GM19463 (cell line): ENCODE results near the gene LONRF2.
"Not testable (repeated sequence)": the region's sequence is repeated elsewhere in the genome, so short reads cannot be mapped to it uniquely, and the experiment has no call there.

ENCODE experiments used
- ATAC-seq: cut with Tn5 transposase; IDR thresholded peaks from one replicate; pipeline ENCODE4 v1.9.1; 2021; ENCODE audit warnings: mild to moderate bottlenecking, moderate library complexity; ENCODE audit not compliant: unreplicated experiment

Gene LONRF2

GRCh38 chr2:100321866-100322820 lies at the start of gene LONRF2:
TSS of gene LONRF2 (minus strand) at chr2:100322501. CDS start at chr2:100322093, 408 bp downstream.
- ATAC-seq, result no peak

GRCh38 chr2:100367163-100367562 lies 44.9 kb upstream of the LONRF2 start:
- ATAC-seq, result no peak

GRCh38 chr2:100365434-100365833 lies 43.1 kb upstream of the LONRF2 start:
- ATAC-seq, result no peak

- not testable (repeated sequence) for ATAC-seq
Observed at GRCh38 chr2:100362269-100362668, 40.0 kb upstream of the LONRF2 start.

GRCh38 chr2:100359576-100359975 lies 37.3 kb upstream of the LONRF2 start:
- ATAC-seq, result no peak

GRCh38 chr2:100358554-100358953 lies 36.3 kb upstream of the LONRF2 start:
- no peak for ATAC-seq

- no peak for ATAC-seq
Observed at GRCh38 chr2:100352521-100352920, 30.2 kb upstream of the LONRF2 start.

- no peak for ATAC-seq
Observed at GRCh38 chr2:100350661-100351185, 28.4 kb upstream of the LONRF2 start.

GRCh38 chr2:100345144-100345543 lies 22.8 kb upstream of the LONRF2 start:
- ATAC-seq, result not testable (repeated sequence)

- ATAC-seq, result no peak
Observed at GRCh38 chr2:100344433-100344832, 22.1 kb upstream of the LONRF2 start.

GRCh38 chr2:100342466-100342865 lies 20.2 kb upstream of the LONRF2 start:
- ATAC-seq, result not testable (repeated sequence)

GRCh38 chr2:100339823-100340222 lies 17.5 kb upstream of the LONRF2 start:
- ATAC-seq, result no peak

- ATAC-seq, result no peak
Observed at GRCh38 chr2:100334929-100335328, 12.6 kb upstream of the LONRF2 start.

- no peak for ATAC-seq
Observed at GRCh38 chr2:100327742-100328141, 5.4 kb upstream of the LONRF2 start.

GRCh38 chr2:100321179-100321865 lies 979 bp downstream of the LONRF2 start:
- no peak for ATAC-seq

- no peak for ATAC-seq
Observed at GRCh38 chr2:100320547-100321178, 1.6 kb downstream of the LONRF2 start.

- no peak for ATAC-seq
Observed at GRCh38 chr2:100317634-100318033, 4.7 kb downstream of the LONRF2 start.

- ATAC-seq, result no peak
Observed at GRCh38 chr2:100309973-100310719, 12.2 kb downstream of the LONRF2 start.

- no peak for ATAC-seq
Observed at GRCh38 chr2:100309311-100309710, 13.0 kb downstream of the LONRF2 start.

GRCh38 chr2:100303744-100304143 lies 18.6 kb downstream of the LONRF2 start:
- no peak for ATAC-seq

GRCh38 chr2:100302585-100302892 lies 19.8 kb downstream of the LONRF2 start:
- no peak for ATAC-seq
